Amniotic stem cell (primary cell): ENCODE results near the gene OBP2A.
"Not testable (repeated sequence)": the region's sequence is repeated elsewhere in the genome, so short reads cannot be mapped to it uniquely, and the experiment has no call there.

Experiments
- DNase-seq: peaks from one replicate; lab custom pipeline; 2025; lab: John Stamatoyannopoulos, UW

Gene OBP2A

GRCh38 chr9:135512241-135512603, 33.7 kb upstream of the OBP2A start:
- DNase-seq: no peak

- DNase-seq: no peak
Measured at GRCh38 chr9:135512904-135513303, 33.0 kb upstream of the OBP2A start.

- DNase-seq: no peak
Measured at GRCh38 chr9:135513351-135513846, 32.5 kb upstream of the OBP2A start.

GRCh38 chr9:135513906-135514305, 32.0 kb upstream of the OBP2A start:
- DNase-seq: not testable (repeated sequence)

GRCh38 chr9:135514342-135515082, 31.4 kb upstream of the OBP2A start:
- DNase-seq: no peak

- DNase-seq: no peak
Measured at GRCh38 chr9:135515083-135515951, 30.6 kb upstream of the OBP2A start.

GRCh38 chr9:135516132-135516860, 29.6 kb upstream of the OBP2A start:
- DNase-seq: no peak

GRCh38 chr9:135517407-135517822, 28.5 kb upstream of the OBP2A start:
- DNase-seq: no peak

GRCh38 chr9:135519179-135519971, 26.6 kb upstream of the OBP2A start:
- no peak for DNase-seq

GRCh38 chr9:135520916-135521607, 24.9 kb upstream of the OBP2A start, which contains the start of gene LCN1:
LCN1 (plus strand) TSS chr9:135521440; CDS start chr9:135521498, 58 bp downstream.
- no peak for DNase-seq

- DNase-seq: no peak
Measured at GRCh38 chr9:135521608-135522095, 24.3 kb upstream of the OBP2A start.

GRCh38 chr9:135522137-135522877, 23.6 kb upstream of the OBP2A start:
- DNase-seq: no peak

GRCh38 chr9:135522931-135523330, 23.0 kb upstream of the OBP2A start:
- DNase-seq: no peak

GRCh38 chr9:135523521-135524129, 22.3 kb upstream of the OBP2A start:
- no peak for DNase-seq

GRCh38 chr9:135524130-135524861, 21.6 kb upstream of the OBP2A start:
- no peak for DNase-seq

- DNase-seq: no peak
Measured at GRCh38 chr9:135525241-135526088, 20.5 kb upstream of the OBP2A start.

- no peak for DNase-seq
Measured at GRCh38 chr9:135526089-135526729, 19.7 kb upstream of the OBP2A start.
